Ovary (tissue), 9 donors: ENCODE data around the gene ADCYAP1R1. TPM values are rescaled to one million over a fixed set of nuclear protein-coding genes. Genes with fewer than 3 reads are reported as not detected.
A peak's percentile ranks its signal among the peaks of the same experiment; 100 is the strongest.

Experiments used
- DNase-seq, 5 donors: peaks; one replicate each; pipeline ENCODE4 v3.0.0-alpha.2; 2019 to 2020
- H3K27ac ChIP-seq, 2 donors: fragments of 200-600 bp; one replicate each; pipeline versions ENCODE4 v1.5.1 to v1.8.0; 2019 to 2022
- H3K27me3 ChIP-seq: fragments of 200-600 bp; one replicate; pipeline ENCODE4 v1.8.0; 2022
- H3K36me3 ChIP-seq: fragments of 200-600 bp; sonication (generic); one replicate; pipeline ENCODE4 v1.5.1; 2019
- H3K4me1 ChIP-seq: one replicate; pipeline ENCODE4 v1.8.1; 2013; ENCODE audit warnings: mild to moderate bottlenecking, moderate library complexity; ENCODE audit not compliant: insufficient read depth
- H3K4me3 ChIP-seq: fragments of 200-600 bp; sonication (generic); one replicate; pipeline ENCODE4 v1.5.1; 2017
- H3K9me3 ChIP-seq, 2 donors: fragments of 200-600 bp in 1 of 2; sonication (generic) in 1 of 2; one replicate each; pipeline versions ENCODE4 v1.5.1 to v1.8.1; 2013 to 2019; ENCODE audit warnings: mild to moderate bottlenecking in 1 of 2, moderate library complexity in 1 of 2
- EP300 ChIP-seq: sonication (generic); formaldehyde crosslinking; IDR thresholded peaks from one replicate; pipeline ENCODE4 v1.6.1; 2017; ENCODE audit warnings: antibody characterized with exemption
- POLR2A ChIP-seq: fragments of 450-650 bp; IDR thresholded peaks from one replicate; pipeline ENCODE4 v1.6.1; 2017; ENCODE audit warnings: antibody characterized with exemption, mild to moderate bottlenecking, moderate library complexity
- WGBS, 3 donors: extraction: QIAGEN DNeasy Blood & Tissue Kit in 1 of 3; methylation state at CpG; one replicate each; pipeline versions ENCODE4 v1.1.5 to v1.1.7; 2013 to 2017; 5-methylcytosine and 5-hydroxymethylcytosine counted together
- intact Hi-C, 4 donors: fragments of 100-400 bp; cut with DNase I; formaldehyde crosslinking; loops; one replicate each; pipeline versions ENCODE4 v1.11.0 to v1.15.1; 2022 to 2023
- polyA plus RNA-seq, 2 donors: library from polyadenylated mRNA; stranded (reverse); fragments of 200-250 nt in 1 of 2; fragments of 350-450 nt in 1 of 2; fragmentation: Illumina TruSeq in 1 of 2; extraction: RNeasy Lipid Tissue Mini Kit (QIAGEN cat#74804) in 1 of 2; gene quantifications; one replicate each; pipeline ENCODE4 v1.2.3, GENCODE V29; 2013 to 2014
- total RNA-seq, 7 donors: library from RNA; depleted of rRNA in 2 of 7; stranded (reverse); fragments of >200 nt in 2 of 7; fragmentation: NEBNext Ultra II Directional in 3 of 7; extraction: Animal tissue kit (Norgen Biotek cat#: 25700) in 3 of 7; gene quantifications; one replicate each; pipeline versions ENCODE4 v1.1.0 to v1.2.4, GENCODE V29; 2016 to 2023
- TF ChIP-seq, protein P1 (sequence below), 3 donors: fragments of 450-650 bp in 2 of 3; fragments of 200-600 bp in 1 of 3; IDR thresholded peaks; one replicate each; pipeline versions ENCODE4 v1.5.1 to v1.8.0; 2016 to 2022; ENCODE audit warnings: antibody characterized with exemption in 3 of 3, mild to moderate bottlenecking in 1 of 3
- donor health status: DM: no; HTN: no; CAD: no; lungs with moderate emphysema.
- donor health status: DM: no; HTN: no; CAD: no.
- donor health status: Bipolar disorder and iron deficiency.
- donor health status: DM: yes; HTN: yes; CAD: no.
- donor health status: DM: no; HTN: no; CAD: no.
- donor health status: DM: yes; HTN: yes; CAD: no.

Gene ADCYAP1R1
- total and polyA plus RNA-seq, 9 donors = 0.33 to 9.2 (median 5.0) TPM

- Histone ChIP-seq H3K36me3 (no peaks in the 10 kb centered on the region), H3K27me3 (no peaks in the 10 kb centered on the region), H3K27ac (no peak overlapping the region), H3K4me1 (no peaks in the 10 kb centered on the region), H3K9me3 (no peaks in the 10 kb centered on the region), H3K4me3 (no peak overlapping the region)
- intact Hi-C loops = no loop called here
- 93 to 97% (median 96%) methylated on average over 4 of the region's 4 CpGs for WGBS, 3 donors
- DNase-seq = no peak
- TF ChIP-seq EP300 (no peak), POLR2A (no peak)
- TF ChIP-seq, protein P1, sequence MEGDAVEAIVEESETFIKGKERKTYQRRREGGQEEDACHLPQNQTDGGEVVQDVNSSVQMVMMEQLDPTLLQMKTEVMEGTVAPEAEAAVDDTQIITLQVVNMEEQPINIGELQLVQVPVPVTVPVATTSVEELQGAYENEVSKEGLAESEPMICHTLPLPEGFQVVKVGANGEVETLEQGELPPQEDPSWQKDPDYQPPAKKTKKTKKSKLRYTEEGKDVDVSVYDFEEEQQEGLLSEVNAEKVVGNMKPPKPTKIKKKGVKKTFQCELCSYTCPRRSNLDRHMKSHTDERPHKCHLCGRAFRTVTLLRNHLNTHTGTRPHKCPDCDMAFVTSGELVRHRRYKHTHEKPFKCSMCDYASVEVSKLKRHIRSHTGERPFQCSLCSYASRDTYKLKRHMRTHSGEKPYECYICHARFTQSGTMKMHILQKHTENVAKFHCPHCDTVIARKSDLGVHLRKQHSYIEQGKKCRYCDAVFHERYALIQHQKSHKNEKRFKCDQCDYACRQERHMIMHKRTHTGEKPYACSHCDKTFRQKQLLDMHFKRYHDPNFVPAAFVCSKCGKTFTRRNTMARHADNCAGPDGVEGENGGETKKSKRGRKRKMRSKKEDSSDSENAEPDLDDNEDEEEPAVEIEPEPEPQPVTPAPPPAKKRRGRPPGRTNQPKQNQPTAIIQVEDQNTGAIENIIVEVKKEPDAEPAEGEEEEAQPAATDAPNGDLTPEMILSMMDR (IDR thresholded peaks at IDR 0.05) = no peak
Measured at GRCh38 chr7:31092606-31093005, 40.5 kb downstream of the ADCYAP1R1 start.

DNA sequence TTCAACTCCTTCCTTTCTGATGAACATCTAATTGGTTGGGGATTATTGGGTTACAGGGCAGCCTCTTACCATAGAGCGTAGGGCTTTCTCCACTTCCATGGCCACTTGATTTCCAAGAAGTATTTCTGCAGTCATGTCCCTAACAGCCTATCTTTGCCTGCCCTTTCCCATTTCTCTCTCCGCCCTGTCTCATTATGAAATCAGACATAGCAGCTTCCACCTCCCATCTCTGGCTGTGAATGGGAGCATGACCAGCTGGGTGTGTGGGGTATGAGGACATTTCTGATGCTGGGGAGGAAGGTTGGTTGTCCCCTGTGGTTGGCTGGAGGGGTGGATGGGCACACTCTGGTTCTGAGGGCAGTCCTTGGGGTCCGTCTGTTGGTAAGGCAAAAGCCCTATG is 41.2 kb downstream of the ADCYAP1R1 start:
- intact Hi-C loops = no loop called here
- Histone ChIP-seq H3K4me1 (no peaks in the 10 kb centered on the region), H3K9me3 (no peaks in the 10 kb centered on the region), H3K36me3 (no peaks in the 10 kb centered on the region), H3K27me3 (no peaks in the 10 kb centered on the region), H3K27ac (no peak overlapping the region), H3K4me3 (no peak overlapping the region)
- TF ChIP-seq EP300 (no peak), POLR2A (no peak)
- TF ChIP-seq, protein P1 (IDR thresholded peaks at IDR 0.05) = no peak
- no peak for DNase-seq
- 90 to 97% (median 94%) methylated on average over 3 of the region's 3 CpGs for WGBS, 3 donors

DNA sequence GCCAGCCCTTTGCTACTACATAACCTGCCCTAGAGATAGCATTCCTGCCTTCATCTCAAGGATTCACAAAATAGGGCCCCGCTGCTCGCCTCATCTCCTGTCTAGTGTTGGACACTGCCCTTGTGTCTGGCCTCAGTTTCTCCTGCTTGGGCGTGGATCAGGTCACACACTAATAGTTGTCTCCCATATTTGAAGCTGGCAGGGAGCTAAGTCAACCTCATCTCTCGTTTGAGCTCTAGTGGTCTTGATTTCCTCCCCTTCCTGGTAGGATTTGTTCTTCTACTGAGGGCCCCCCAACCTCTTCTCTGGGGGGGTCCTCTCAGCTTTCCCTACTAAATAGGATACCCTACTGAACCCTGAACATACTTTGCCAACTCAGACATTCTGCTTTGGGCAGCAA is 42.2 kb downstream of the ADCYAP1R1 start:
- Histone ChIP-seq H3K4me3 (no peak overlapping the region), H3K4me1 (no peaks in the 10 kb centered on the region), H3K9me3 (no peaks in the 10 kb centered on the region), H3K27me3 (no peaks in the 10 kb centered on the region), H3K36me3 (no peaks in the 10 kb centered on the region), H3K27ac (no peak overlapping the region)
- WGBS, 3 donors = 87 to 89% (median 88%) methylated on average over 4 of the region's 4 CpGs
- TF ChIP-seq POLR2A = no peak
- no peak for TF ChIP-seq EP300
- TF ChIP-seq, protein P1 (IDR thresholded peaks at IDR 0.05) = no peak
- DNase-seq = no peak
- intact Hi-C loops = no loop called here

DNA sequence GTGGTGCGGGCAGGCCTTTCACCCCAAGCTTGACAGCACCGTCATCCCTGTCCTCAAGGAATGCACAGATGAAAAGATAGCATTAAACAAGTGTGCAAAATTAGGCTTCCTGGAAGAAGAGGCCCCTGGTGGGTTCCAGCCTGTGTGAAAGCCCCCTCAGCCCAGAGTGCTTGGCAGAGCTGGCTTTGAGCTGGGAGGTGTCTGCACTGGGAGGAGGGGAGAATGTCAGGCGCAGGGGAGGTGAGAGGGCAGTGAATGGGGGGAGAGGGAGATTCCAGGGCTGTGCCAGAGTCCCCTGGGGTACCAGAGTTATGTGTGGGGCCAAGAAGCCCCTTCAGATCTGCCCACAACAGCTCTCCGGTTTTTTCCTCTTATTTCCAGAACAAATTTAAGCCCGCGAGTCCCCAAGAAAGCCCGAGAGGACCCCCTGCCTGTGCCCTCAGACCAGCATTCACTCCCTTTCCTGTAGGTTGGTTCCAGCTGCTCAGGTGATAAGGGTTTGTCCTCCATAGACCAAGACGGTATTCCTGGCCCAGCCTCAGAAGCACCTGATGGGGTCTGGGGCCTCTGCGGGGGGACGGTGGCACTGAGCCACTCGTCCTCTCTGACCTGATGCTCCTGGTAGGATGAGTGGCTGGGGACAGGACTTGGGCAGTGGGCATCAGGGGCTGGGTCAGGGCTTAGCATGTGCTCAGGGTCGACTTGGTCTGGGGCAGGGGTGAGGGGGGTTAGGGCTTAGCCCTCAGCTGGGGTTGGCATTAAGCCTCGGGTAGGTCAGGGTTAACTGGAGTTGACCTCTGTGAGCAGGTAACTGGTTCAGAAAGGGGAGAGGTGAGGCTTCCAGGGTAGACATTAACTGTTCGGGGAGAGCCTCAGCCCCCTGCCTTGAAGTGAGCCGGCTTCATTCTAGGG is 43.4 kb downstream of the ADCYAP1R1 start:
- 80 to 82% (median 82%) methylated on average over 14 to 15 of the region's 15 CpGs for WGBS, 3 donors
- peak in 1 of 5 donors; percentile 6 for DNase-seq
- Histone ChIP-seq H3K4me3 (no peak overlapping the region), H3K36me3 (no peaks in the 10 kb centered on the region), H3K27me3 (no peaks in the 10 kb centered on the region), H3K9me3 (no peaks in the 10 kb centered on the region), H3K4me1 (no peaks in the 10 kb centered on the region), H3K27ac (no peak overlapping the region)
- TF ChIP-seq, protein P1 (IDR thresholded peaks at IDR 0.05) = no peak
- TF ChIP-seq POLR2A (no peak), EP300 (no peak)
- intact Hi-C loops = no loop called here
